Peyer's patch (tissue), 4 donors: ENCODE data around the gene SMIM29. TPM values are rescaled to one million over a fixed set of nuclear protein-coding genes. Genes with fewer than 3 reads are reported as not detected.

Source experiments
- DNase-seq, 3 donors: peaks; one replicate each; pipeline ENCODE4 v3.0.0-alpha.2; 2017 to 2019
- H3K27ac ChIP-seq, 4 donors: fragments of 200-600 bp; sonication (generic); one replicate each; pipeline ENCODE4 v1.5.1; 2016 to 2019
- H3K27me3 ChIP-seq, 2 donors: fragments of 200-600 bp; sonication (generic); one replicate each; pipeline ENCODE4 v1.5.1; 2019
- H3K36me3 ChIP-seq, 3 donors: fragments of 200-600 bp; sonication (generic); one replicate each; pipeline ENCODE4 v1.5.1; 2016 to 2019
- H3K4me1 ChIP-seq, 4 donors: fragments of 200-600 bp; sonication (generic); one replicate each; pipeline ENCODE4 v1.5.1; 2016 to 2019
- H3K4me3 ChIP-seq, 4 donors: fragments of 200-600 bp; sonication (generic); 1 replicate in 3 of 4; 2 replicates in 1 of 4; pipeline ENCODE4 v1.5.1; 2016 to 2019; ENCODE audit warnings: mild to moderate bottlenecking in 1 of 4
- H3K9me3 ChIP-seq, 4 donors: fragments of 200-600 bp; sonication (generic); one replicate each; pipeline ENCODE4 v1.5.1; 2016 to 2019; ENCODE audit warnings: mild to moderate bottlenecking in 1 of 4
- CTCF ChIP-seq, 6 experiments: fragments of 450-650 bp in 4 of 6; fragments of 200-600 bp in 2 of 6; sonication (generic) in 1 of 6; IDR thresholded peaks; one replicate each; pipeline ENCODE4 v1.5.1; 2017 to 2019; ENCODE audit warnings: antibody characterized with exemption in 6 of 6, mild to moderate bottlenecking in 3 of 6, moderate library complexity in 1 of 6
- POLR2A ChIP-seq, 2 donors: fragments of 450-650 bp; IDR thresholded peaks; one replicate each; pipeline ENCODE4 v1.5.1; 2017; ENCODE audit warnings: antibody characterized with exemption in 2 of 2, mild to moderate bottlenecking in 2 of 2, moderate library complexity in 2 of 2
- total RNA-seq, 4 donors: library from RNA; depleted of rRNA; stranded (reverse); fragments of >200 nt; gene quantifications; one replicate each; pipeline ENCODE4 v1.1.0, GENCODE V29; 2016

The SMIM29 gene
- total RNA-seq, 4 donors from 2014 or later: 8.9 to 30.5 (median 14.9) TPM

DNA sequence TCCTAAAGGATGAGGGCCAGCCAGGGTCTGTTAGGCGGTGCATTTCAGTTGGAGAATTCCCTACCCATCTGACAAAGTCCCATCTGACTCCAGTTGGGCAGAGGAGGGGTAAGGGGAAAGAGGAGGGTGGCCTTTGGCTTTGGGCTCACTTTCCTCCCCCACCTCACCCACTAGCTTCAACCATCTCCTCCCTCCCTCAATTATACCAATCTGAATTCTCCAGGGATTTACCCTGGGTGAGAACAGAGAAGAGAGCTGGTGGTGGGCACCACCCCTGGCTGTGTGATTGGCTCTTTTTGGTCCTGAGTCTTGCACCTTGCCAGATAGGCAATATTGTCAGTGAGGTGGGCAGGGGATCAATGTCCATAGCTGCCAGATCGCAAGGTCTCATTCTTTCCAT, 8.9 kb downstream of the SMIM29 start:
- Histone ChIP-seq H3K4me1 (peaks cover 0 to 48% (median 7%) of the 10 kb centered on the region in 4 donors), H3K27ac (peak overlapping the region; percentile 2 to 25 (median 6))
- no peak for TF ChIP-seq CTCF (IDR thresholded peaks at IDR 0.05)
- no peak for TF ChIP-seq POLR2A (IDR thresholded peaks at IDR 0.05)

DNA sequence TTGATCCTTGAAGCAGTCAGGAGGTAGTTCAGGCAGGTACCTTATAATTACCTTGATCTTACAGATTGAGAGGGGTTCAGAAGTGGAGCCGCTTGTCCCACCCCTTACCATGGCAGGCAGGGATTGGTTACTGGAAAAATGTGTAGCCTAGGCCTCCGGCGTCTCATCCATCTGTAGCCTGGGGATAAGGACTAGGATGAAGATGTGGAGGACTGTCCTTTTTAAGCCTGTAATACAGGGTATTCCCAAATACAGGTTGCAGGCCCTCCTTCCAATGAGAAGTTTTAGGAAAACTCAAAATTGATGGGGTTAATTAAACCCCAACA, 9.3 kb downstream of the SMIM29 start:
- DNase-seq: no peak
- Histone ChIP-seq H3K9me3 (no peaks in the 10 kb centered on the region), H3K36me3 (peaks cover 0 to 21% (median 0%) of the 10 kb centered on the region in 3 donors), H3K4me3 (no peak overlapping the region), H3K27me3 (no peaks in the 10 kb centered on the region), H3K4me1 (peaks cover 0 to 44% (median 7%) of the 10 kb centered on the region in 4 donors), H3K27ac (peak overlapping the region in 2 of 4 donors; percentile 2 to 10)
- no peak for TF ChIP-seq CTCF (IDR thresholded peaks at IDR 0.05)
- TF ChIP-seq POLR2A (IDR thresholded peaks at IDR 0.05): no peak

More for the DNA sequence above, 8.9 kb downstream of the SMIM29 start:
- no peak overlapping the region for H3K4me3 ChIP-seq
- no peaks in the 10 kb centered on the region for H3K9me3 ChIP-seq
- peak in 1 of 3 donors; percentile 1 for DNase-seq
- no peaks in the 10 kb centered on the region for H3K27me3 ChIP-seq
- H3K36me3 ChIP-seq: peaks cover 0 to 21% (median 0%) of the 10 kb centered on the region in 3 donors

GRCh38 chr6:34238585-34239499, 10.0 kb downstream of the SMIM29 start:
- no peak for TF ChIP-seq POLR2A (IDR thresholded peaks at IDR 0.05)
- no peak for TF ChIP-seq CTCF (IDR thresholded peaks at IDR 0.05)
- H3K27ac ChIP-seq: peak overlapping the region; percentile 74 to 97 (median 84)
- no peaks in the 10 kb centered on the region for H3K9me3 ChIP-seq
- H3K36me3 ChIP-seq: peaks cover 0 to 21% (median 0%) of the 10 kb centered on the region in 3 donors
- peak overlapping the region; percentile 45 to 88 (median 70) for H3K4me3 ChIP-seq
- H3K27me3 ChIP-seq: no peaks in the 10 kb centered on the region
- DNase-seq: peak in 1 of 3 donors; percentile 5
- peaks cover 0 to 38% (median 4%) of the 10 kb centered on the region in 4 donors for H3K4me1 ChIP-seq

GRCh38 chr6:34237722-34238584, 10.9 kb downstream of the SMIM29 start:
- H3K9me3 ChIP-seq: no peaks in the 10 kb centered on the region
- peaks cover 0 to 35% (median 3%) of the 10 kb centered on the region in 4 donors for H3K4me1 ChIP-seq
- peak; percentile 76 to 83 (median 76) for DNase-seq
- H3K27ac ChIP-seq: peak overlapping the region; percentile 74 to 97 (median 84)
- peak overlapping the region; percentile 45 to 88 (median 70) for H3K4me3 ChIP-seq
- TF ChIP-seq CTCF (IDR thresholded peaks at IDR 0.05): peak in 5 of 6 experiments; percentile 34 to 49 (median 45)
- TF ChIP-seq POLR2A (IDR thresholded peaks at IDR 0.05): no peak
- peaks cover 0 to 21% (median 0%) of the 10 kb centered on the region in 3 donors for H3K36me3 ChIP-seq
- H3K27me3 ChIP-seq: no peaks in the 10 kb centered on the region

DNA sequence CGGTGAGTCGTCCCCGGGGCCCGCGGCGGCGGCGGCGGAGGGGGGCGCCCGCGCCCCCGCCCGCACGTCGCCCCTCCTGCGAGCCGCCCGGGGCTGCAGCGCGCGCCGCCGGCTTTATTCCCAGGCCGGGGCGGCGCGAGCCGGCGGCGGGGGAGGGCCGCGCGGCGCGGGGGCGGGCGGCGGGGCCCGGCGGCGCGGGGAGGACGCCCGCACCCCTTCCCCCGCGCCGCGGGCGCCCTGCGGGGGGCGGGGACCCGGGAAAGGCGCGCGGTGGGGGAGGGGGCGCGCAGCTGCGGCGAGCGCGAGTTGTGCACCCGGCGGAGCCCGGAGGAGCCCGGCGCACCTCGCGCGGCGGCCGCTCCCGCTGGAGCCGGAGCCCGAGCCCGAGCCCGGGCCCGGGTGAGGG, 11.5 kb downstream of the SMIM29 start:
- peak in 2 of 3 donors; percentile 50 to 61 for DNase-seq
- Histone ChIP-seq H3K27me3 (no peaks in the 10 kb centered on the region), H3K4me3 (peak overlapping the region; percentile 61 to 88 (median 70))

More for the DNA sequence above, 11.5 kb downstream of the SMIM29 start:
- peaks cover 0 to 35% (median 3%) of the 10 kb centered on the region in 4 donors for H3K4me1 ChIP-seq
- peak overlapping the region; percentile 91 to 98 (median 94) for H3K27ac ChIP-seq
- no peaks in the 10 kb centered on the region for H3K9me3 ChIP-seq
- TF ChIP-seq POLR2A (IDR thresholded peaks at IDR 0.05): no peak
- TF ChIP-seq CTCF (IDR thresholded peaks at IDR 0.05): no peak
- H3K36me3 ChIP-seq: peaks cover 0 to 16% (median 0%) of the 10 kb centered on the region in 3 donors
